NCI-H69 (cell line): Measurements from ENCODE around the gene NSD1.
"Not testable (repeated sequence)": the region's sequence is repeated elsewhere in the genome, so short reads cannot be mapped to it uniquely, and the experiment has no call there.

Source experiments
- DNase-seq: peaks from one replicate; lab custom pipeline; 2025; lab: John Stamatoyannopoulos, UW

Gene NSD1

GRCh38 chr5:177291735-177292134 is 158.2 kb downstream of the NSD1 start:
- no peak for DNase-seq

- no peak for DNase-seq
Observed at GRCh38 chr5:177293819-177294581, 160.4 kb downstream of the NSD1 start.

GRCh38 chr5:177294632-177295031 is 161.1 kb downstream of the NSD1 start:
- no peak for DNase-seq

- DNase-seq = no peak
Observed at GRCh38 chr5:177295924-177296323, 162.4 kb downstream of the NSD1 start.

- DNase-seq = peak; percentile 47
Observed at GRCh38 chr5:177296581-177296980, 163.0 kb downstream of the NSD1 start.

- no peak for DNase-seq
Observed at GRCh38 chr5:177297922-177298321, 164.3 kb downstream of the NSD1 start.

- no peak for DNase-seq
Observed at GRCh38 chr5:177299697-177300096, 166.1 kb downstream of the NSD1 start.

GRCh38 chr5:177300236-177300880 is 166.8 kb downstream of the NSD1 start:
- peak; percentile 35 for DNase-seq

GRCh38 chr5:177300951-177301350 is 167.4 kb downstream of the NSD1 start:
- no peak for DNase-seq

GRCh38 chr5:177301503-177302165 is 168.1 kb downstream of the NSD1 start:
- DNase-seq = peak; percentile 93

- no peak for DNase-seq
Observed at GRCh38 chr5:177302354-177303110, 169.0 kb downstream of the NSD1 start.

- peak; percentile 94 for DNase-seq
Observed at GRCh38 chr5:177303121-177303924, 169.8 kb downstream of the NSD1 start, which contains the start of the genes PRELID1 and RAB24. Gene PRELID1 (plus strand): TSS chr5:177303799. CDS start chr5:177303986, 187 bp downstream. Gene RAB24 (minus strand): TSS chr5:177303719. CDS start chr5:177303288, 431 bp downstream.

- peak; percentile 40 for DNase-seq
Observed at GRCh38 chr5:177303925-177304391, 170.4 kb downstream of the NSD1 start.

GRCh38 chr5:177304392-177305119 is 171.0 kb downstream of the NSD1 start:
- DNase-seq = peak; percentile 25

GRCh38 chr5:177306103-177306640 is 172.6 kb downstream of the NSD1 start:
- DNase-seq = not testable (repeated sequence)

GRCh38 chr5:177306674-177307543 is 173.3 kb downstream of the NSD1 start:
- peak; percentile 35 for DNase-seq

GRCh38 chr5:177307544-177308363 is 174.2 kb downstream of the NSD1 start:
- no peak for DNase-seq

- DNase-seq = no peak
Observed at GRCh38 chr5:177308740-177309139, 175.2 kb downstream of the NSD1 start.
